Neuronal stem cell (in vitro differentiated cells): ENCODE results near the gene OPRL1.

Source experiments
- DNase-seq: peaks from one replicate; pipeline ENCODE4 v3.0.0-alpha.2; 2013; ENCODE audit warnings: low spot score
- H2AFZ ChIP-seq: one replicate; pipeline ENCODE4 v1.6.1; 2013; ENCODE audit warnings: mild to moderate bottlenecking, low read length, inconsistent platforms
- H2AK5ac ChIP-seq: 2 replicates; pipeline ENCODE4 v1.6.1; 2013; ENCODE audit warnings: low read depth, mild to moderate bottlenecking, inconsistent platforms, low read length, moderate library complexity, mixed read lengths
- H2BK120ac ChIP-seq: 2 replicates; pipeline ENCODE4 v1.6.1; 2013; ENCODE audit warnings: low read depth, mild to moderate bottlenecking, inconsistent platforms, low read length, moderate library complexity, mixed read lengths
- H2BK12ac ChIP-seq: one replicate; pipeline ENCODE4 v1.6.1; 2013; ENCODE audit warnings: low read length, inconsistent platforms
- H2BK15ac ChIP-seq: 2 replicates; pipeline ENCODE4 v1.6.1; 2013; ENCODE audit warnings: mild to moderate bottlenecking, low read length, inconsistent platforms, mixed read lengths
- H2BK5ac ChIP-seq: one replicate; pipeline ENCODE4 v1.6.1; 2013; ENCODE audit warnings: inconsistent platforms, mild to moderate bottlenecking, low read length, moderate library complexity
- H3K14ac ChIP-seq: one replicate; pipeline ENCODE4 v1.6.1; 2013; ENCODE audit warnings: low read length, inconsistent platforms
- H3K18ac ChIP-seq: 2 replicates; pipeline ENCODE4 v1.6.1; 2013; ENCODE audit warnings: low read length, inconsistent platforms
- H3K23ac ChIP-seq: 2 replicates; pipeline ENCODE4 v1.6.1; 2013; ENCODE audit warnings: low read depth, mild to moderate bottlenecking, mixed read lengths, low read length, inconsistent platforms; ENCODE audit not compliant: poor library complexity
- H3K27ac ChIP-seq: replicated peaks from 3 replicates; pipeline ENCODE4 v1.5.1; 2013; ENCODE audit warnings: low read length, inconsistent platforms
- H3K27me3 ChIP-seq, 3 experiments: 2 replicates each; pipeline ENCODE4 v1.6.1; 2013; ENCODE audit warnings: low read length in 3 of 3, mild to moderate bottlenecking in 2 of 3, inconsistent platforms in 1 of 3, low read depth in 1 of 3, mixed read lengths in 1 of 3, moderate library complexity in 1 of 3; ENCODE audit not compliant: control insufficient read depth in 3 of 3, insufficient read depth in 3 of 3
- H3K36me3 ChIP-seq, 2 donors: replicated peaks in 1 of 2; 2 replicates each; pipeline ENCODE4 v1.6.1; 2013; ENCODE audit warnings: low read length in 2 of 2; ENCODE audit not compliant: control insufficient read depth in 2 of 2, insufficient read depth in 2 of 2
- H3K4ac ChIP-seq: 2 replicates; pipeline ENCODE4 v1.6.1; 2013; ENCODE audit warnings: inconsistent platforms, mild to moderate bottlenecking, low read length, moderate library complexity
- H3K4me1 ChIP-seq, 2 donors: 1 replicate in 1 of 2; 2 replicates in 1 of 2; pipeline ENCODE4 v1.6.1; 2013; ENCODE audit warnings: low read length in 2 of 2, low read depth in 1 of 2; ENCODE audit not compliant: control insufficient read depth in 2 of 2, insufficient read depth in 1 of 2
- H3K4me2 ChIP-seq: one replicate; pipeline ENCODE4 v1.6.1; 2013; ENCODE audit warnings: mild to moderate bottlenecking, low read length, inconsistent platforms; ENCODE audit not compliant: insufficient read depth, poor library complexity, severe bottlenecking
- H3K4me3 ChIP-seq, 2 donors: 2 replicates each; pipeline ENCODE4 v1.5.1; 2013; ENCODE audit warnings: low read length in 2 of 2, mild to moderate bottlenecking in 2 of 2, inconsistent platforms in 1 of 2, moderate library complexity in 1 of 2
- H3K79me1 ChIP-seq: one replicate; pipeline ENCODE4 v1.6.1; 2013; ENCODE audit warnings: low read depth, mild to moderate bottlenecking, inconsistent platforms, low read length, moderate library complexity
- H3K9ac ChIP-seq: one replicate; pipeline ENCODE4 v1.6.1; 2013; ENCODE audit warnings: mild to moderate bottlenecking, low read depth, low read length, inconsistent platforms; ENCODE audit not compliant: poor library complexity
- H3K9me3 ChIP-seq, 2 donors: replicated peaks in 1 of 2; 2 replicates each; pipeline versions ENCODE3 to v1.6.1; 2013; ENCODE audit warnings: low read length in 2 of 2, mild to moderate bottlenecking in 2 of 2, inconsistent platforms in 1 of 2, low read depth in 1 of 2, mixed read lengths in 1 of 2, moderate library complexity in 1 of 2; ENCODE audit not compliant: control insufficient read depth in 2 of 2, insufficient read depth in 1 of 2
- H4K8ac ChIP-seq: one replicate; pipeline ENCODE4 v1.6.1; 2013; ENCODE audit warnings: low read depth, mild to moderate bottlenecking, inconsistent platforms, low read length, moderate library complexity
- H4K91ac ChIP-seq: one replicate; pipeline ENCODE4 v1.6.1; 2013; ENCODE audit warnings: low read length, low read depth, mild to moderate bottlenecking, inconsistent platforms; ENCODE audit not compliant: poor library complexity
- WGBS, 2 donors: extraction: QIAGEN DNeasy Blood & Tissue Kit; methylation state at CpG; one replicate each; pipeline ENCODE4 v1.1.7; 2013; ENCODE audit warnings: missing lambda C conversion rate in 2 of 2, mixed read lengths in 1 of 2; ENCODE audit not compliant: insufficient read length in 2 of 2, insufficient replicate concordance in 1 of 2; ENCODE audit errors: extremely low coverage in 2 of 2; 5-methylcytosine and 5-hydroxymethylcytosine counted together

Gene OPRL1

DNA sequence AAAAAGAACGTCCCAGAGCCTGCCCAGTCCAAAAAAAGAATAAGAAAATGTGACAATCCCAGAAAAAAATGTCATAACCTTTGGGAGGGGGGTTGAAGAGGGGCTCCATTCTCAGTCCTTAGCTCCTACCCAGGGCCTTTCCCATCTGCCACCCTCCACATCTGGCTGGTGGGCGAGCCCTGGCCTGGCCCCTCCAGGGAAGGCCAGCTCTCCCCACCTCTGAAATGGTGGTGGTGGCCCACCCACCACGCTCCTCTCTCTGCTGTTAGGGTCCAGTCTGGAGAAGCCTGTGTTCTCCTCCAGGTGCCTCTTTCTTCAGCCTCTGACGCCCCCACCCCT is 979 bp upstream of the OPRL1 start:
- Histone ChIP-seq H2BK15ac (peak overlapping the region; percentile 75), H2AFZ (peak overlapping the region; percentile 96), H3K23ac (peak overlapping the region; percentile 22), H3K9ac (peak overlapping the region; percentile 77), H2BK5ac (peak overlapping the region; percentile 82), H3K4me2 (peak overlapping the region; percentile 93), H3K27ac (no peak overlapping the region), H2BK120ac (peak overlapping the region; percentile 81), H3K14ac (peak overlapping the region; percentile 9), H3K79me1 (peaks cover 9% of the 10 kb centered on the region), H3K4me1 (peaks cover 27 to 52% of the 10 kb centered on the region in 2 donors), H3K4ac (peak overlapping the region; percentile 66), H3K27me3 (peaks cover 0 to 20% (median 19%) of the 10 kb centered on the region in 3 experiments), H3K9me3 (no peaks in the 10 kb centered on the region), H4K8ac (peak overlapping the region; percentile 29), H4K91ac (no peak overlapping the region), H2AK5ac (peak overlapping the region; percentile 8), H2BK12ac (peak overlapping the region; percentile 84), H3K4me3 (peak overlapping the region; percentile 58 to 82), H3K18ac (peak overlapping the region; percentile 98), H3K36me3 (peaks cover 0 to 1% of the 10 kb centered on the region in 2 donors)
- DNase-seq, result no peak
- WGBS, 2 donors, result no CpG with 5 or more reads among the region's 4 CpGs

DNA sequence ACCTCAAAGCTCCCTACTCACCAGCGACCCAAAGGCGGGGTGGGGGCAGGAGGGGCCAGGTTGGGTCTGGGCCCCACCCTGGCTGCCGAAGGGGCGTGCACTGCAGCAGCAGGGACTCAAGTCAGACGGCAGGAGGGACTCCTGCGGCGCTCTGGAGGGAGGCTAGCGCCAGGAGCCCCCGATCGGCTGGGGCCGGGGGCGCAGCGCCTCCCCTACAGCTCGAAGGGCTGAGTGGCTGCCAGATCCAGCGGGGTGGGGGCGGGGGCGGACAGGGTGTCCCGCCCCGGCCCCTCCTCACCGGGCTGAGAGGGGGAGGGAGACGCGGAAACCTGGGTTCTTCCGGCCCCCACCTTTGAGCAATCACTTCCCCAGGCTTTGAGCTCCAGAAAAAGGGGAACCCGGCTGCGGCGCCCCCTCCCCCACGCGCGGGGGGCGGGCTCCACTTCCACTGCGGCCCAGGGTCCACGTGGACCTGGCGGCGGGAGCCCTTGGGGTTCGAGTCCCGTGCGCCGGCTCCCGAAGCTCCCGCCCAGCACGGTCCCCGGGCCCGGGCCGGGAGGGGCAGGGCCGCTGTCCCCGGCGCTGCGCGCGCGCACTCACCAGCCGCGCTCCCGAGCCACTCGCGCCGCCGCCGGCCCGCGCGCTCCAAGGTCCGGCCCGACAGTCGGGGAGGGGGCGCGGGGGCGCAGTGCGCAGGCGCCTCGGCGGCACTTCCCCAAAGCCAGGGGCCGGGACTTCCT is 439 bp upstream of the OPRL1 start, which contains the start of gene RGS19:
TSS of gene RGS19 (minus strand) at position 246 of the 740 bp plus-strand sequence. CDS start 2,632 bp downstream, outside the sequence.
- DNase-seq, result peak; percentile 77
- peak within 1 kb of the TSS; percentile 58 to 92 for H3K4me3 ChIP-seq
- peaks cover 0 to 1% of the 10 kb centered on the region in 2 donors for H3K36me3 ChIP-seq
- H2BK15ac ChIP-seq, result peak within 1 kb of the TSS; percentile 95
- H2BK12ac ChIP-seq, result peak within 1 kb of the TSS; percentile 84
- peak within 1 kb of the TSS; percentile 66 for H3K4ac ChIP-seq
- H3K23ac ChIP-seq, result peak within 1 kb of the TSS; percentile 22
- peaks cover 29 to 56% of the 10 kb centered on the region in 2 donors for H3K4me1 ChIP-seq
- H3K27ac ChIP-seq, result peak within 1 kb of the TSS; percentile 28
- H3K14ac ChIP-seq, result peak within 1 kb of the TSS; percentile 98
- WGBS, 2 donors, result no CpG with 5 or more reads among the region's 73 CpGs
- H3K4me2 ChIP-seq, result peak within 1 kb of the TSS; percentile 93
- H3K9ac ChIP-seq, result peak within 1 kb of the TSS; percentile 92
- H3K18ac ChIP-seq, result peak within 1 kb of the TSS; percentile 98
- peaks cover 9% of the 10 kb centered on the region for H3K79me1 ChIP-seq
- no peak within 1 kb of the TSS for H4K91ac ChIP-seq
- peak within 1 kb of the TSS; percentile 81 for H2BK120ac ChIP-seq
- H2AFZ ChIP-seq, result peak within 1 kb of the TSS; percentile 96
- H2AK5ac ChIP-seq, result peak within 1 kb of the TSS; percentile 15
- H3K27me3 ChIP-seq, result peaks cover 2 to 26% (median 25%) of the 10 kb centered on the region in 3 experiments
- no peaks in the 10 kb centered on the region for H3K9me3 ChIP-seq
- H4K8ac ChIP-seq, result peak within 1 kb of the TSS; percentile 29
- H2BK5ac ChIP-seq, result peak within 1 kb of the TSS; percentile 82

GRCh38 chr20:64080813-64081623 is 1.1 kb downstream of the OPRL1 start:
- Histone ChIP-seq H3K4me1 (peaks cover 36 to 57% of the 10 kb centered on the region in 2 donors), H3K79me1 (peaks cover 9% of the 10 kb centered on the region), H2BK15ac (peak overlapping the region; percentile 95), H3K9ac (peak overlapping the region; percentile 70), H3K4me3 (peak overlapping the region in 1 of 2 donors; percentile 58), H3K27ac (no peak overlapping the region), H3K4me2 (peak overlapping the region; percentile 90), H3K14ac (peak overlapping the region; percentile 89), H2BK12ac (peak overlapping the region; percentile 58), H3K9me3 (peaks cover 0 to 5% of the 10 kb centered on the region in 2 donors), H4K91ac (no peak overlapping the region), H2BK5ac (peak overlapping the region; percentile 82), H4K8ac (no peak overlapping the region), H2AK5ac (peak overlapping the region; percentile 15), H2BK120ac (no peak overlapping the region), H2AFZ (peak overlapping the region; percentile 95), H3K27me3 (peaks cover 2 to 41% (median 37%) of the 10 kb centered on the region in 3 experiments), H3K18ac (peak overlapping the region; percentile 94), H3K4ac (no peak overlapping the region), H3K23ac (peak overlapping the region; percentile 20), H3K36me3 (peaks cover 0 to 1% of the 10 kb centered on the region in 2 donors)
- no peak for DNase-seq
- WGBS, 2 donors, result no CpG with 5 or more reads among the region's 17 CpGs

DNA sequence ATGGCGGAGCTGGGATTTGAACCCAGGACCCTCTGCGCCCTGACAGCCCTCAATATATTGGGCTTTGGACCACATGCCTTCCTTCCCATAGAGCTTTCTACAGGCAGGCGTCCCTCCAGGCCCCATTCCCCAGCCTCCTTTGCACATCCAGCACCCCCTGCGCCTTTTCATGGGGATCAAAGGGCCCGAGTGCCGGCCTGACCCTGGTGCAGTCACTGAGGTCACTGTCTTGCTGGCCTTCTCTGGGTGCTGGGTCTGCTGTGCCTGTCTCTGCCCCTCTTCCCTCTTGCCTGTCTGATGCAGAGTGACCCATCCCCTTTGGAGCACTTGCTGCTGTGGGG is 1.7 kb downstream of the OPRL1 start:
- no peak overlapping the region for H2BK12ac ChIP-seq
- H3K36me3 ChIP-seq, result no peaks in the 10 kb centered on the region
- H2BK120ac ChIP-seq, result no peak overlapping the region
- peak overlapping the region; percentile 86 for H2AK5ac ChIP-seq
- H2AFZ ChIP-seq, result no peak overlapping the region
- no CpG with 5 or more reads among the region's 6 CpGs for WGBS, 2 donors
- peaks cover 9% of the 10 kb centered on the region for H3K79me1 ChIP-seq
- no peak overlapping the region for H3K4me2 ChIP-seq
- H3K9me3 ChIP-seq, result peaks cover under 1 to 9% of the 10 kb centered on the region in 2 donors
- no peak for DNase-seq
- H3K4ac ChIP-seq, result no peak overlapping the region
- peak overlapping the region; percentile 31 for H3K18ac ChIP-seq
- H4K91ac ChIP-seq, result no peak overlapping the region
- peak overlapping the region; percentile 5 for H3K23ac ChIP-seq
- no peak overlapping the region for H4K8ac ChIP-seq
- no peak overlapping the region for H3K14ac ChIP-seq
- H3K9ac ChIP-seq, result no peak overlapping the region
- no peak overlapping the region for H3K4me3 ChIP-seq
- peak overlapping the region; percentile 82 for H2BK5ac ChIP-seq
- H3K4me1 ChIP-seq, result peaks cover 36 to 57% of the 10 kb centered on the region in 2 donors
- peaks cover 2 to 47% (median 37%) of the 10 kb centered on the region in 3 experiments for H3K27me3 ChIP-seq
- H3K27ac ChIP-seq, result no peak overlapping the region
- no peak overlapping the region for H2BK15ac ChIP-seq
